GM12878 (cell line): ENCODE results near the gene CIB2. TPM values are rescaled to one million over a fixed set of nuclear protein-coding genes. Genes with fewer than 3 reads are reported as not detected.

Experiments
- BCLAF1 ChIP-seq: fragments of 450-650 bp; IDR thresholded peaks from 2 replicates; pipeline ENCODE4 v1.6.1; 2017; ENCODE audit warnings: antibody characterized with exemption, mild to moderate bottlenecking, moderate library complexity
- NR2C2 ChIP-seq: IDR thresholded peaks from 2 replicates; pipeline ENCODE4 v1.6.1; 2011; ENCODE audit warnings: borderline replicate concordance, low read depth; ENCODE audit not compliant: control insufficient read depth, insufficient read length
- REST ChIP-seq: IDR thresholded peaks from 2 replicates; pipeline ENCODE4 v1.6.1; 2012; ENCODE audit warnings: mild to moderate bottlenecking, low read depth, low read length
- SMAD1 ChIP-seq: fragments of 450-650 bp; IDR thresholded peaks from 2 replicates; pipeline ENCODE4 v1.6.1; 2018; ENCODE audit warnings: mild to moderate bottlenecking, low read depth; ENCODE audit not compliant: partially characterized antibody
- STAT3 ChIP-seq: IDR thresholded peaks from 2 replicates; pipeline ENCODE4 v1.6.1; 2011; ENCODE audit warnings: low read depth, low read length, improper control_type of control experiment
- ZNF384 ChIP-seq: IDR thresholded peaks from 2 replicates; pipeline ENCODE4 v1.6.1; 2012; ENCODE audit warnings: low read depth, mild to moderate bottlenecking, low read length, improper control_type of control experiment, borderline replicate concordance
- polyA plus RNA-seq, 11 experiments: library from polyadenylated mRNA; depleted of rRNA in 4 of 11; unstranded in 6 of 11; stranded (reverse) in 5 of 11; fragments of >200 nt; fragmentation: Nextera tagmentation in 4 of 11; fragmentation: Illumina TruSeq in 1 of 11; extraction: Ambion mirVana in 4 of 11; extraction: Trizol in 1 of 11; gene quantifications; 1 replicate in 1 of 11; 2 replicates in 10 of 11; pipeline versions ENCODE4 v1.2.1 to v1.2.3, GENCODE V29; 2011 to 2016; ENCODE audit warnings: inconsistent platforms in 2 of 11, missing spikeins in 2 of 11, low read depth in 1 of 11
- total RNA-seq, 4 experiments: library from RNA; depleted of rRNA in 3 of 4; stranded (reverse); fragments of >200 nt in 3 of 4; fragmentation: Illumina TruSeq in 1 of 4; extraction: Trizol in 1 of 4; gene quantifications; 2 replicates each; pipeline versions ENCODE4 v1.2.1 to v1.2.3, GENCODE V29; 2013 to 2021

Gene CIB2
- total and polyA plus RNA-seq, 10 of the 15 experiments (the other 5 are each of a cell fraction or from before 2014, with no cell fraction given) = 0.56 to 12.1 (median 7.1) TPM

GRCh38 chr15:78162038-78162437 is 30.8 kb upstream of the CIB2 start (continued):
- no peak for TF ChIP-seq BCLAF1
- TF ChIP-seq SMAD1 = no peak
- no peak for TF ChIP-seq ZNF384
- TF ChIP-seq REST = no peak
- TF ChIP-seq STAT3 = no peak
- no peak for TF ChIP-seq NR2C2
